Gastroesophageal sphincter (tissue), 3 donors: ENCODE data around the gene AMBP.

Source experiments
- EP300 ChIP-seq: sonication (generic); formaldehyde crosslinking; IDR thresholded peaks from one replicate; pipeline ENCODE4 v1.6.1; 2017; ENCODE audit warnings: antibody characterized with exemption, mild to moderate bottlenecking
- POLR2A ChIP-seq, 2 donors: fragments of 450-650 bp; IDR thresholded peaks; one replicate each; pipeline ENCODE4 v1.6.1; 2017; ENCODE audit warnings: antibody characterized with exemption in 2 of 2, mild to moderate bottlenecking in 2 of 2, moderate library complexity in 1 of 2
- POLR2AphosphoS5 ChIP-seq: sonication (generic); formaldehyde crosslinking; IDR thresholded peaks from one replicate; pipeline ENCODE4 v1.6.1; 2017; ENCODE audit warnings: antibody characterized with exemption
- TF ChIP-seq, protein P1 (sequence below), 4 experiments: fragments of 200-600 bp in 2 of 4; fragments of 450-650 bp in 2 of 4; sonication (generic) in 1 of 4; IDR thresholded peaks; one replicate each; pipeline ENCODE4 v1.5.1; 2017 to 2019; ENCODE audit warnings: antibody characterized with exemption in 4 of 4, mild to moderate bottlenecking in 2 of 4, moderate library complexity in 2 of 4

DNA sequence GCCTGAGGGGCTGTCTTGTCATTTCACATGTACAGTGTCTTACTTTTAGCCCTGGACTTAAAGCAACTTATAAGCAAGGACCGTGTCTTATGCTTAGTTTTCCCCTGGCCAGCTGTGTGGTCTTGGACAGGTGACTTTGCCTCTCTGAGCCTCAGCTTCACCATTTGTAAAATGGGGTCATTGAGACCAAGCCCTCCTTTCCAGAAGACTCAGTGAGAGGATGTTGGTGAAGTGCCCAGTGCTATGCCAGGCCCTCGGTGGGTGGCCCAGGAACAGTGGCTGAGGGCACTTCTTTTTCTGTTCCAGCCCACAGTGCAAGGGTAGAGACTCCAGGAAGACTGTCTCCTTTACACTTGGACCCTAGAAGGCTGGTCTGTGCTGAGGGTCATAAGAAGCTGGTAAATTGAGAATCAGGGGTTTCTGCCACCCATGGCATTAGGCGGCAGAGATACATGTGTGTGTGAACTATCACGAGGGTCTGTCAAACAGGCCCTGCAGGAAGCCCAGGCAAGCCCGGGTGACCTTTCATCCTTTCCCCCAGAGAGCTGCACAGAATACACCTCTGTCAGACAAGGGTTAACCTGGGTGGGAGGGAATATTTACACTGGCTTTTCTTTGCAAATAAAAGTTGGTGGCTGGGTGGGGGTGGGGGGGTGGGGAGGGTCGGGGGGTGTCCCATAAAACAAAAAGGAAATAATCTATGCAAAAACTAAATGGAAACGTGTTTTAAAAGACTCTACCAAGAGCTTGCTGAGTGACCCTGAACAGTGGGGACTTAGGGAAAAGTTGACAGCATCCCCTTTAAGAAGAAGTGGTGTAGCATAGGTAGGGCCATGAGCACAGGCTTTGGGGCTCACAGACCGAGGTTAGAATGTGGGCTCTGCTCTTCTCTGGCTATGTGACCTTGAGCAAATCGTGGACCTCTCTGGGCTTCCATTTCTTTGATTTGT is 41.4 kb upstream of the AMBP start:
- TF ChIP-seq POLR2A (IDR thresholded peaks at IDR 0.05) (no peak), EP300 (no peak), POLR2AphosphoS5 (no peak)
- TF ChIP-seq, protein P1, sequence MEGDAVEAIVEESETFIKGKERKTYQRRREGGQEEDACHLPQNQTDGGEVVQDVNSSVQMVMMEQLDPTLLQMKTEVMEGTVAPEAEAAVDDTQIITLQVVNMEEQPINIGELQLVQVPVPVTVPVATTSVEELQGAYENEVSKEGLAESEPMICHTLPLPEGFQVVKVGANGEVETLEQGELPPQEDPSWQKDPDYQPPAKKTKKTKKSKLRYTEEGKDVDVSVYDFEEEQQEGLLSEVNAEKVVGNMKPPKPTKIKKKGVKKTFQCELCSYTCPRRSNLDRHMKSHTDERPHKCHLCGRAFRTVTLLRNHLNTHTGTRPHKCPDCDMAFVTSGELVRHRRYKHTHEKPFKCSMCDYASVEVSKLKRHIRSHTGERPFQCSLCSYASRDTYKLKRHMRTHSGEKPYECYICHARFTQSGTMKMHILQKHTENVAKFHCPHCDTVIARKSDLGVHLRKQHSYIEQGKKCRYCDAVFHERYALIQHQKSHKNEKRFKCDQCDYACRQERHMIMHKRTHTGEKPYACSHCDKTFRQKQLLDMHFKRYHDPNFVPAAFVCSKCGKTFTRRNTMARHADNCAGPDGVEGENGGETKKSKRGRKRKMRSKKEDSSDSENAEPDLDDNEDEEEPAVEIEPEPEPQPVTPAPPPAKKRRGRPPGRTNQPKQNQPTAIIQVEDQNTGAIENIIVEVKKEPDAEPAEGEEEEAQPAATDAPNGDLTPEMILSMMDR (IDR thresholded peaks at IDR 0.05): no peak
